ENCODE measurements around the gene TAS2R38. TPM values are rescaled to one million over a fixed set of nuclear protein-coding genes. Genes with fewer than 3 reads are reported as not detected.

TAS2R38 gene
- total RNA-seq, 2 donors from 2014 or later, result not detected

DNA sequence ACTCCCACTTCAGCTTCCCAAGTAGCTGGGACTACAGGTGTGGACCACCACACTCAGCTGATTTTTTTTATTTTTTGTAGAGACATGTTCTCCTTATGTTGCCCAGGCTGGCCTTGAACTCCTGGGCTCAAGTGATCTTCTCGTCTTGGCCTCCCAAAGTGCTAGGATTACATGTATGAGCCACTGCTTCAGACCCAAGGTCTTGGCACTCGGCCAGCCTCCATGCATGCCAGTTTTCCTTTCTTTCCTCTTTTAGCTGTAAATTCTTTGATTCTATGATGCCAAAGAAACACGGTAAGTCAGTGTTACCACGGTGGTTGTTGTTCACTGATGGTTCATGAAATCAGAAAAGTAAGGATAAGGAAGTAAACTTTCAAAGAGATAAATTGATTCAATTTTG lies 19.1 kb upstream of the TAS2R38 start:
- Histone ChIP-seq H3K27me3 (ENCODE audit: control insufficient read depth, insufficient read depth, low read length, poor library complexity, severe bottlenecking) (peaks cover 5% of the 10 kb centered on the region), H3K4me1 (ENCODE audit: control insufficient read depth, insufficient read depth, low read length) (no peaks in the 10 kb centered on the region), H3K36me3 (ENCODE audit: control insufficient read depth, insufficient read depth, low read length) (no peaks in the 10 kb centered on the region), H3K4me3 (ENCODE audit: low read length) (no peak overlapping the region), H3K9me3 (ENCODE audit: control insufficient read depth, low read length) (no peaks in the 10 kb centered on the region), H3K9ac (ENCODE audit: extremely low read depth, low read length, poor library complexity, severe bottlenecking) (no peak overlapping the region), H3K27ac (ENCODE audit: low read depth, low read length) (no peak overlapping the region)
- no peak for DNase-seq
- Mint-ChIP-seq H3K9me3 (peaks cover 2% of the 10 kb centered on the region), H3K4me3 (no peak overlapping the region), H3K27me3 (ENCODE audit: insufficient read depth) (peaks cover 4% of the 10 kb centered on the region), H3K4me1 (peaks cover 19% of the 10 kb centered on the region), H3K27ac (no peak overlapping the region), H3K36me3 (ENCODE audit: low read depth) (no peaks in the 10 kb centered on the region)
- WGBS, 2 experiments (ENCODE audit: insufficient coverage in 1 of 2, insufficient read length in 1 of 2), result 85 to 91% methylated on average over 4 of the region's 4 CpGs
- TF ChIP-seq, protein P1, sequence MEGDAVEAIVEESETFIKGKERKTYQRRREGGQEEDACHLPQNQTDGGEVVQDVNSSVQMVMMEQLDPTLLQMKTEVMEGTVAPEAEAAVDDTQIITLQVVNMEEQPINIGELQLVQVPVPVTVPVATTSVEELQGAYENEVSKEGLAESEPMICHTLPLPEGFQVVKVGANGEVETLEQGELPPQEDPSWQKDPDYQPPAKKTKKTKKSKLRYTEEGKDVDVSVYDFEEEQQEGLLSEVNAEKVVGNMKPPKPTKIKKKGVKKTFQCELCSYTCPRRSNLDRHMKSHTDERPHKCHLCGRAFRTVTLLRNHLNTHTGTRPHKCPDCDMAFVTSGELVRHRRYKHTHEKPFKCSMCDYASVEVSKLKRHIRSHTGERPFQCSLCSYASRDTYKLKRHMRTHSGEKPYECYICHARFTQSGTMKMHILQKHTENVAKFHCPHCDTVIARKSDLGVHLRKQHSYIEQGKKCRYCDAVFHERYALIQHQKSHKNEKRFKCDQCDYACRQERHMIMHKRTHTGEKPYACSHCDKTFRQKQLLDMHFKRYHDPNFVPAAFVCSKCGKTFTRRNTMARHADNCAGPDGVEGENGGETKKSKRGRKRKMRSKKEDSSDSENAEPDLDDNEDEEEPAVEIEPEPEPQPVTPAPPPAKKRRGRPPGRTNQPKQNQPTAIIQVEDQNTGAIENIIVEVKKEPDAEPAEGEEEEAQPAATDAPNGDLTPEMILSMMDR (conservative IDR thresholded peaks at IDR 0.05), result no peak

DNA sequence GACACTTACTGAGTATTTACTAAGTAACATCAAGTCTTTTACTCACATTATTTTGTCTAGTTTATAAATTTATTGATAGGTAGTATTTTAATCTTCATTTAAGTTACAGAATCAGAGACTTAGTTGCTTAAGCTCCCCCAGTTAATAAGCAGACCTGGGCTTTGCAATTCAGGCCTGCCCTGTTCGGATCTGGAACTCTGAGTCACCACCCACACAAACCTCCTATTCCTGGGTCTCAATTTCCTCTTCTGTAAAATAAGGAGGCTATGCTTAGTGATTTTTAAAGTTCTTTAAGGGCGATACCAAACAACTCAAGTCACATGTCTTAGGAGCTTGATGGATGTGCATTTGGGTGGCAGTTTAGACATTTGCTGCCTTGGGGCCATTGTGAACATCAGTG lies 18.6 kb upstream of the TAS2R38 start:
- Histone ChIP-seq H3K27me3 (ENCODE audit: control insufficient read depth, insufficient read depth, low read length, poor library complexity, severe bottlenecking) (peaks cover 5% of the 10 kb centered on the region), H3K4me3 (ENCODE audit: low read length) (no peak overlapping the region), H3K36me3 (ENCODE audit: control insufficient read depth, insufficient read depth, low read length) (no peaks in the 10 kb centered on the region), H3K4me1 (ENCODE audit: control insufficient read depth, insufficient read depth, low read length) (no peaks in the 10 kb centered on the region), H3K27ac (ENCODE audit: low read depth, low read length) (no peak overlapping the region), H3K9ac (ENCODE audit: extremely low read depth, low read length, poor library complexity, severe bottlenecking) (no peak overlapping the region), H3K9me3 (ENCODE audit: control insufficient read depth, low read length) (no peaks in the 10 kb centered on the region)
- no peak for DNase-seq
- H3K27ac Mint-ChIP-seq, result no peak overlapping the region
- no peak overlapping the region for H3K4me3 Mint-ChIP-seq
- H3K9me3 Mint-ChIP-seq, result peaks cover 4% of the 10 kb centered on the region
- peaks cover 4% of the 10 kb centered on the region for H3K27me3 Mint-ChIP-seq (ENCODE audit: insufficient read depth)
- H3K36me3 Mint-ChIP-seq (ENCODE audit: low read depth), result no peaks in the 10 kb centered on the region
- TF ChIP-seq, protein P1 (conservative IDR thresholded peaks at IDR 0.05), result no peak
- H3K4me1 Mint-ChIP-seq, result peaks cover 19% of the 10 kb centered on the region
- WGBS, 2 experiments (ENCODE audit: insufficient coverage in 1 of 2, insufficient read length in 1 of 2), result 86 to 93% methylated on average over 1 to 2 of the region's 2 CpGs

DNA sequence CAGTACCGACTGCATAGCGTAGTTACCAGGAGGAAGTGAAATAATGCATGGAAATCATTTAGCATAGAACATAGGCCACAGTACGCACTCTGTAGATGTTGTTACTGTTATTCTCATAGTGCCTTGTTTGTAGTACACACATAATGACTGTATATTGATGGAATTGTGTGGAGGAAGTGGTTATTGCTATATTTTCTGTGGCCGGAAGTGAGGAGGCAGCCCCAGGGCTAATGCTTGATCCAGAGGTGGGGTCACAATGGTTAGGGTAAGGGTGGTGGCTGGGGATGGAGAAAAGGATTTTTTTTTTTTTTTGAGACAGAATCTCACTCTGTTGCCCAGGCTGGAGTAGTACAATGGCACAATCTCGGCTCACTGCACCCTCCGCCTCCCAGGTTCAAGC lies 17.6 kb upstream of the TAS2R38 start:
- no peak for DNase-seq
- Mint-ChIP-seq H3K9me3 (peaks cover 9% of the 10 kb centered on the region), H3K27me3 (ENCODE audit: insufficient read depth) (peaks cover 4% of the 10 kb centered on the region), H3K4me3 (no peak overlapping the region), H3K4me1 (peaks cover 19% of the 10 kb centered on the region), H3K36me3 (ENCODE audit: low read depth) (peaks cover 2% of the 10 kb centered on the region), H3K27ac (no peak overlapping the region)
- H3K4me1 ChIP-seq (ENCODE audit: control insufficient read depth, insufficient read depth, low read length), result no peaks in the 10 kb centered on the region
- TF ChIP-seq, protein P1 (conservative IDR thresholded peaks at IDR 0.05), result no peak
- no peak overlapping the region for H3K4me3 ChIP-seq (ENCODE audit: low read length)
- H3K27ac ChIP-seq (ENCODE audit: low read depth, low read length), result no peak overlapping the region
- 90 to 95% methylated on average over 5 to 6 of the region's 6 CpGs for WGBS, 2 experiments (ENCODE audit: insufficient coverage in 1 of 2, insufficient read length in 1 of 2)
- H3K27me3 ChIP-seq (ENCODE audit: control insufficient read depth, insufficient read depth, low read length, poor library complexity, severe bottlenecking), result peaks cover 5% of the 10 kb centered on the region
- no peaks in the 10 kb centered on the region for H3K36me3 ChIP-seq (ENCODE audit: control insufficient read depth, insufficient read depth, low read length)
- no peaks in the 10 kb centered on the region for H3K9me3 ChIP-seq (ENCODE audit: control insufficient read depth, low read length)
- H3K9ac ChIP-seq (ENCODE audit: extremely low read depth, low read length, poor library complexity, severe bottlenecking), result no peak overlapping the region
